Measurements from ENCODE around the gene HOMER2.

The HOMER2 gene

GRCh38 chr15:82952158-82953081, at the start of gene HOMER2:
Gene HOMER2 (minus strand): TSS chr15:82952720. CDS start chr15:82952535, 185 bp downstream.
- no peak for TF ChIP-seq CTCF (IDR thresholded peaks at IDR 0.05)
- TF ChIP-seq ZFX (IDR thresholded peaks at IDR 0.05; ENCODE audit: borderline replicate concordance), result no peak
- peak within 1 kb of the TSS; percentile 61 for H3K27ac ChIP-seq

DNA sequence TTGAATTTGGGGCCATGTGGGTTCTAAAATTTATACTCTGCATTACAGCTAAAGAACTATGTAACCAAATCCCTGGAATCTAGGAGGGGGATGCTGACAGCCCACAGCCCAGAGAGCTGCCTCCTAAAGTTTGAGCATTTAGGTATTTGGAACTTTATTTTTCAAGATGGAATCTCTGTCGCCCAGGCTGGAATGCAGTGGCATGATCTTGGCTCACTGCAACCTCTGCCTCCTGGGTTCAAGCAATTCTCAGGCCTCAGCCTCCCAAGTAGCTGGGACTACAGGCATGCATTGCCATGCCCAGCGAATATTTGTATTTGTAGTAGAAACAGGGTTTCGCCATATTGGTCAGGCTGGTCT, 48.1 kb upstream of the HOMER2 start:
- H3K27ac ChIP-seq, result peak overlapping the region; percentile 43; the same call in 1 of the 2 replicates
- peak; percentile 40 for TF ChIP-seq CTCF (IDR thresholded peaks at IDR 0.05)

GRCh38 chr15:82999905-83000671, 47.6 kb upstream of the HOMER2 start:
- H3K27ac ChIP-seq, result peak overlapping the region; percentile 43; the same call in 1 of the 2 replicates
- TF ChIP-seq ZFX (IDR thresholded peaks at IDR 0.05; ENCODE audit: borderline replicate concordance) (no peak), CTCF (IDR thresholded peaks at IDR 0.05) (peak; percentile 81)

GRCh38 chr15:82999426-82999825, 46.9 kb upstream of the HOMER2 start:
- no peak overlapping the region for H3K27ac ChIP-seq
- TF ChIP-seq ZFX (IDR thresholded peaks at IDR 0.05; ENCODE audit: borderline replicate concordance), result no peak
- TF ChIP-seq CTCF (IDR thresholded peaks at IDR 0.05), result no peak

- no peak for TF ChIP-seq CTCF (IDR thresholded peaks at IDR 0.05)
- no peak for TF ChIP-seq ZFX (IDR thresholded peaks at IDR 0.05; ENCODE audit: borderline replicate concordance)
- H3K27ac ChIP-seq, result no peak overlapping the region
Measured at GRCh38 chr15:82995938-82996337, 43.4 kb upstream of the HOMER2 start.

DNA sequence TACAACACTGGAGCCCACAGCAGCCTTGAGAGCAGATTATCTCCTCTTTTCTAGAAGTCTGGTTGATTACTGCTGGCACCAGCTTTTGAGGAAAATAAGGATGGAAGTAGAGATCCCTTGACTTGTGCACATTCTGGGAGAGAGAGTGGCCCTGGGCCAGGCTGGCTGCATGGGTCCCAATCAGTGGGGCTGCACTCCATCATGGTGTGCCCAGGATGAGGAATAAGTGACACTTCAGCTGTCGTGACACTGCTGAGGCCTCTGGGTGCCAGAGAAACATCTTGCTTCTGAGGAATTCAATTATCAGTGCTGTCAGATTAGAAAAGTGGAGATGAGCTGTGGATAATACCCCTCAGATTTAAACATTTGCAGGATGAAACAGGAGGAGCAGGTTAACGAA, 42.6 kb upstream of the HOMER2 start:
- no peak overlapping the region for H3K27ac ChIP-seq
- TF ChIP-seq CTCF (IDR thresholded peaks at IDR 0.05) (no peak), ZFX (IDR thresholded peaks at IDR 0.05; ENCODE audit: borderline replicate concordance) (no peak)

- no peak overlapping the region for H3K27ac ChIP-seq
- no peak for TF ChIP-seq ZFX (IDR thresholded peaks at IDR 0.05; ENCODE audit: borderline replicate concordance)
- no peak for TF ChIP-seq CTCF (IDR thresholded peaks at IDR 0.05)
Measured at GRCh38 chr15:82993144-82993543, 40.6 kb upstream of the HOMER2 start.
